PC-9 (cell line): ENCODE results near the gene ZMAT5. TPM values are rescaled to one million over a fixed set of nuclear protein-coding genes. Genes with fewer than 3 reads are reported as not detected.

ENCODE experiments used
- BruUV-seq: library from RNA; stranded (reverse); fragments of 400-500 nt; replicated peaks from 2 replicates; lab custom pipeline; 2021; lab: Mats Ljungman, UMichigan
- CTCF ChIA-PET: fragments of 300-600 bp; sonication (Branson Sonifier 250); formaldehyde crosslinking; loops from one replicate; lab custom pipeline; 2022; ENCODE audit warnings: antibody characterized with exemption; lab: Charles Lee
- POLR2A ChIA-PET: fragments of 300-600 bp; sonication (Branson Sonifier 250); formaldehyde crosslinking; loops from one replicate; lab custom pipeline; 2022; ENCODE audit warnings: antibody characterized with exemption; ENCODE audit not compliant: unreplicated experiment; lab: Charles Lee
- DNase-seq, 2 experiments: peaks; one replicate each; pipeline versions ENCODE4 v3.0.0 to v3.0.0-alpha.2; 2015 to 2022; ENCODE audit warnings: mixed read lengths in 1 of 2
- H2AFZ ChIP-seq: fragments of 200-600 bp; sonication (generic); 2 replicates; pipeline ENCODE4 v1.8.1; 2017; ENCODE audit warnings: antibody characterized with exemption
- H3F3A ChIP-seq: fragments of 200-600 bp; sonication (generic); 2 replicates; pipeline ENCODE4 v1.8.1; 2017; ENCODE audit warnings: antibody characterized with exemption, mild to moderate bottlenecking, low read depth; ENCODE audit not compliant: insufficient read depth
- H3K27ac ChIP-seq: fragments of 200-600 bp; sonication (generic); 2 replicates; pipeline ENCODE4 v1.6.1; 2016; ENCODE audit warnings: mixed run types
- H3K27me3 ChIP-seq: fragments of 200-600 bp; sonication (generic); 2 replicates; pipeline ENCODE4 v1.6.1; 2016; ENCODE audit warnings: low read depth, mixed run types; ENCODE audit not compliant: insufficient read depth
- H3K36me3 ChIP-seq: fragments of 200-600 bp; sonication (generic); 2 replicates; pipeline ENCODE4 v1.6.1; 2016; ENCODE audit warnings: low read depth, mixed run types
- H3K4me1 ChIP-seq: fragments of 200-600 bp; sonication (generic); replicated peaks from 2 replicates; pipeline ENCODE4 v1.6.1; 2016; ENCODE audit warnings: mixed run types; ENCODE audit not compliant: insufficient read depth
- H3K4me2 ChIP-seq: fragments of 200-600 bp; sonication (generic); 2 replicates; pipeline ENCODE4 v1.6.1; 2017; ENCODE audit warnings: mixed run types
- H3K4me3 ChIP-seq: fragments of 200-600 bp; sonication (generic); 2 replicates; pipeline ENCODE4 v1.6.1; 2016; ENCODE audit warnings: mixed run types
- H3K79me2 ChIP-seq: fragments of 200-600 bp; sonication (generic); 2 replicates; pipeline ENCODE4 v1.6.1; 2017; ENCODE audit warnings: low read depth, mixed run types
- H3K9me2 ChIP-seq: fragments of 200-600 bp; sonication (generic); 2 replicates; pipeline ENCODE4 v1.8.1; 2017; ENCODE audit warnings: mild to moderate bottlenecking; ENCODE audit not compliant: insufficient read depth
- H3K9me3 ChIP-seq: fragments of 200-600 bp; sonication (generic); 2 replicates; pipeline ENCODE4 v1.8.1; 2016; ENCODE audit warnings: low read depth; ENCODE audit not compliant: insufficient read depth
- H4K20me1 ChIP-seq: fragments of 200-600 bp; sonication (generic); 2 replicates; pipeline ENCODE4 v1.8.1; 2017; ENCODE audit not compliant: insufficient read depth
- CTCF ChIP-seq: fragments of 200-600 bp; sonication (generic); conservative IDR thresholded peaks from 2 replicates; pipeline ENCODE4 v1.6.1; 2017; ENCODE audit warnings: mixed run types, antibody characterized with exemption, mild to moderate bottlenecking, moderate library complexity
- EZH2 ChIP-seq: fragments of 200-600 bp; sonication (generic); IDR thresholded peaks from 2 replicates; pipeline ENCODE4 v1.8.0; 2017; ENCODE audit warnings: antibody characterized with exemption, low read depth
- intact Hi-C: fragments of 100-400 bp; cut with micrococcal nuclease; formaldehyde crosslinking; loops from one replicate; pipeline ENCODE4 v1.10.0; 2022; ENCODE audit not compliant: unreplicated experiment
- total RNA-seq: library from RNA; stranded (reverse); gene quantifications from 2 replicates; pipeline ENCODE4 v1.2.3, GENCODE V29; 2021

The ZMAT5 gene
- total RNA-seq, 1 experiment from 2014 or later, result 14.2 TPM

GRCh38 chr22:29734406-29734805, 32.4 kb downstream of the ZMAT5 start:
- CTCF ChIA-PET, result no interaction called here
- no peaks in the 10 kb centered on the region for H3K4me1 ChIP-seq
- POLR2A ChIA-PET, result no interaction called here
- H2AFZ ChIP-seq, result no peak overlapping the region
- no peaks in the 10 kb centered on the region for H3K9me3 ChIP-seq
- no peaks in the 10 kb centered on the region for H3K27me3 ChIP-seq
- no peak overlapping the region for H3K4me3 ChIP-seq
- no TSS peak for BruUV-seq
- H3K4me2 ChIP-seq, result no peak overlapping the region
- TF ChIP-seq CTCF, result no peak
- TF ChIP-seq EZH2, result no peak
- no peaks in the 10 kb centered on the region for H3K79me2 ChIP-seq
- intact Hi-C loops, result no loop called here
- no peak overlapping the region for H3K27ac ChIP-seq
- no peaks in the 10 kb centered on the region for H3F3A ChIP-seq
- no peaks in the 10 kb centered on the region for H3K36me3 ChIP-seq
- no peaks in the 10 kb centered on the region for H4K20me1 ChIP-seq
- H3K9me2 ChIP-seq, result no peaks in the 10 kb centered on the region
- DNase-seq, result no peak

GRCh38 chr22:29733362-29734201, 33.2 kb downstream of the ZMAT5 start:
- no peaks in the 10 kb centered on the region for H3K36me3 ChIP-seq
- BruUV-seq, result no TSS peak
- intact Hi-C loops, result no loop called here
- POLR2A ChIA-PET, result no interaction called here
- H3K9me2 ChIP-seq, result no peaks in the 10 kb centered on the region
- TF ChIP-seq CTCF (no peak), EZH2 (no peak)
- H3F3A ChIP-seq, result no peaks in the 10 kb centered on the region
- no peak overlapping the region for H3K4me2 ChIP-seq
- no peak for DNase-seq
- no peak overlapping the region for H3K4me3 ChIP-seq
- H3K79me2 ChIP-seq, result no peaks in the 10 kb centered on the region
- H3K9me3 ChIP-seq, result no peaks in the 10 kb centered on the region
- no peaks in the 10 kb centered on the region for H3K4me1 ChIP-seq
- H3K27me3 ChIP-seq, result no peaks in the 10 kb centered on the region
- H4K20me1 ChIP-seq, result no peaks in the 10 kb centered on the region
- no peak overlapping the region for H2AFZ ChIP-seq
- CTCF ChIA-PET, result no interaction called here
- no peak overlapping the region for H3K27ac ChIP-seq

GRCh38 chr22:29732883-29733282, 33.9 kb downstream of the ZMAT5 start:
- H3K9me3 ChIP-seq, result no peaks in the 10 kb centered on the region
- no peaks in the 10 kb centered on the region for H3K36me3 ChIP-seq
- no peak overlapping the region for H2AFZ ChIP-seq
- ChIA-PET CTCF (no interaction called here), POLR2A (no interaction called here)
- H3F3A ChIP-seq, result no peaks in the 10 kb centered on the region
- no peaks in the 10 kb centered on the region for H4K20me1 ChIP-seq
- no peaks in the 10 kb centered on the region for H3K9me2 ChIP-seq
- no peak overlapping the region for H3K4me3 ChIP-seq
- intact Hi-C loops, result no loop called here
- no peak overlapping the region for H3K4me2 ChIP-seq
- no peaks in the 10 kb centered on the region for H3K4me1 ChIP-seq
- TF ChIP-seq CTCF, result no peak
- TF ChIP-seq EZH2, result no peak
- H3K27ac ChIP-seq, result no peak overlapping the region
- no peaks in the 10 kb centered on the region for H3K79me2 ChIP-seq
- no peaks in the 10 kb centered on the region for H3K27me3 ChIP-seq
- no TSS peak for BruUV-seq
- DNase-seq, result no peak
